ENCODE measurements around the gene SLC44A4. TPM values are rescaled to one million over a fixed set of nuclear protein-coding genes. Genes with fewer than 3 reads are reported as not detected.

Gene SLC44A4
- total RNA-seq, 1 experiment from 2014 or later: not detected

DNA sequence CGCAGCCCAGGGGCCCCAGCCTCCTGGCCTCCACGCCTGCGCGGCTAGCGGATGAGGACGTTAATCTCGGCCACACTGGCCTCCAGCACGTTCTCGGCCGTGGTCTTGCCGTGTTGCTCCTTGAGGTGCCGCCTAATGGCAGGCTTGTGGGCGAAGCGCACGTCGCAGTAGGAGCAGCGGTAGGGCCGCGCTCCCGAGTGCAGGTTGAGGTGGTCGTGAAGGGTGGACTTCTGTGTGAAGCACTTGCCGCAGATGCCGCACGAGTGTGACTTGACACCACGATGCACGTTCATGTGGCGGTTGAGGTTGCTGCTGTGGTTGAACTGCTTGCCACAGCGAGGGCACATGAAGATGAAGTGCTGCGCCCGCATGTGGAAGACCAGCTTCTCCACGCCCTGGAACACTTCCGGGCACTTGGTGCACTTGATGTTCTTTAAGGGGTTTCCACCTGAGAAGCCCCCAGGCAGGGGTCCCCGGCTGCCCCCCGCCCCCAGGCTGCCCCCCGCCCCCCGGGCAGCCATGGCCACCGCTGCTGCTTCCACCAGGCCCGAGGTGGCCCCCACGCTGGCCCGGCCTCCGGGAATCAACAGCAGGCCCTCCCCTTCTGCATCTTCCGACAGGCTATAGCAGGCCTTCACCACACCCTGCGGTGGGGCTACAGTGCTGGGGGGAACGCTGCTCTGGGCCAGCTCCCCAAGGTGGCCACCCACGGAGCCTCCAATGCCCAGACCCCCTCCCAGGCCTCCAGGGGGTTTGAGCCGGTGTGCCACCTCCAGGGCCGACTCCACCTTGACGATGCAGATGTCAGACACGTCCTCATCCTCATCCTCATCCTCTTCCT lies 21.3 kb upstream of the SLC44A4 start:
- intact Hi-C loops (cut with micrococcal nuclease; ENCODE audit: unreplicated experiment): loop anchor here (2.0 to 10.0 kb wide), 2 partner anchors 37 to 355 kb away; partner anchors contain the start of genes ATP6V1G2, DDX39B, NEU1 and NFKBIL1
- Histone ChIP-seq H3K27ac (ENCODE audit: low read depth, low read length, poor library complexity, severe bottlenecking) (peak overlapping the region; percentile 67), H3K4me3 (ENCODE audit: low read depth, low read length, poor library complexity, severe bottlenecking) (no peak overlapping the region), H3K9me3 (ENCODE audit: low read depth, low read length, poor library complexity, severe bottlenecking) (no peaks in the 10 kb centered on the region), H3K36me3 (ENCODE audit: insufficient read depth, low read length, poor library complexity, severe bottlenecking) (peaks cover 12% of the 10 kb centered on the region), H3K27me3 (replicated peaks; ENCODE audit: insufficient read depth, low read depth, low read length, poor library complexity) (no peaks in the 10 kb centered on the region), H3K4me1 (ENCODE audit: insufficient read depth, low read length, poor library complexity, severe bottlenecking) (peaks cover 28% of the 10 kb centered on the region)
- DNase-seq (ENCODE audit: low spot score): no peak
- ChIA-PET CTCF (no interaction called here), POLR2A (ENCODE audit: low non-redundant PET) (no interaction called here)
- BruUV-seq (replicated peaks): no TSS peak
- TF ChIP-seq, protein P1, sequence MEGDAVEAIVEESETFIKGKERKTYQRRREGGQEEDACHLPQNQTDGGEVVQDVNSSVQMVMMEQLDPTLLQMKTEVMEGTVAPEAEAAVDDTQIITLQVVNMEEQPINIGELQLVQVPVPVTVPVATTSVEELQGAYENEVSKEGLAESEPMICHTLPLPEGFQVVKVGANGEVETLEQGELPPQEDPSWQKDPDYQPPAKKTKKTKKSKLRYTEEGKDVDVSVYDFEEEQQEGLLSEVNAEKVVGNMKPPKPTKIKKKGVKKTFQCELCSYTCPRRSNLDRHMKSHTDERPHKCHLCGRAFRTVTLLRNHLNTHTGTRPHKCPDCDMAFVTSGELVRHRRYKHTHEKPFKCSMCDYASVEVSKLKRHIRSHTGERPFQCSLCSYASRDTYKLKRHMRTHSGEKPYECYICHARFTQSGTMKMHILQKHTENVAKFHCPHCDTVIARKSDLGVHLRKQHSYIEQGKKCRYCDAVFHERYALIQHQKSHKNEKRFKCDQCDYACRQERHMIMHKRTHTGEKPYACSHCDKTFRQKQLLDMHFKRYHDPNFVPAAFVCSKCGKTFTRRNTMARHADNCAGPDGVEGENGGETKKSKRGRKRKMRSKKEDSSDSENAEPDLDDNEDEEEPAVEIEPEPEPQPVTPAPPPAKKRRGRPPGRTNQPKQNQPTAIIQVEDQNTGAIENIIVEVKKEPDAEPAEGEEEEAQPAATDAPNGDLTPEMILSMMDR (conservative IDR thresholded peaks at IDR 0.05; ENCODE audit: low read depth, low read length): no peak
- no peak for TF ChIP-seq EZH2 (IDR thresholded peaks at IDR 0.05; ENCODE audit: borderline replicate concordance, low read depth, low read length, poor library complexity, severe bottlenecking)

DNA sequence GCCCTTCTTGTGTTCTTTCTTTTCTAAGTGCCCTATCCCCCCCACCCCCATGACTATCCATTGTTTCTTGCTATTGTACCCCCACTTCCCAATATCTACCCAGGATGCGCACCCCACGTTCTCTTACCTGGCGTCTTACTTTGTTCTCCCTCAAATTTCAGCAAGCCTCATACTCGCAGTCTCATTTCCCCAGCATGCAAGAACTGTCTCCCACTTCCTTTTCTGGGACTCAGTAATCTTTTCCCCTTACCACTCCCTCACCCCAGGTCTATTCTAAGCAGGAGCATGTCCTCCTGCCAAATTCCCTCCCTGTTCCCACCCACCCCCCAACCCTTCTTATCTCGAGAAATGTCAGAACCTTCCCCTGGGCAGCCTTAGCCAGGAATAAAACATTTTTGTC lies 20.4 kb upstream of the SLC44A4 start:
- ChIA-PET CTCF (no interaction called here), POLR2A (ENCODE audit: low non-redundant PET) (no interaction called here)
- no TSS peak for BruUV-seq (replicated peaks)
- Histone ChIP-seq H3K4me3 (ENCODE audit: low read depth, low read length, poor library complexity, severe bottlenecking) (no peak overlapping the region), H3K27ac (ENCODE audit: low read depth, low read length, poor library complexity, severe bottlenecking) (no peak overlapping the region), H3K36me3 (ENCODE audit: insufficient read depth, low read length, poor library complexity, severe bottlenecking) (peaks cover 20% of the 10 kb centered on the region), H3K27me3 (replicated peaks; ENCODE audit: insufficient read depth, low read depth, low read length, poor library complexity) (no peaks in the 10 kb centered on the region), H3K9me3 (ENCODE audit: low read depth, low read length, poor library complexity, severe bottlenecking) (no peaks in the 10 kb centered on the region), H3K4me1 (ENCODE audit: insufficient read depth, low read length, poor library complexity, severe bottlenecking) (peaks cover 28% of the 10 kb centered on the region)
- no peak for DNase-seq (ENCODE audit: low spot score)
- intact Hi-C loops (cut with micrococcal nuclease; ENCODE audit: unreplicated experiment): loop anchor here (2.0 to 10.0 kb wide), 2 partner anchors 36 to 354 kb away; partner anchors contain the start of genes ATP6V1G2, DDX39B, NEU1 and NFKBIL1
- TF ChIP-seq, protein P1 (conservative IDR thresholded peaks at IDR 0.05; ENCODE audit: low read depth, low read length): no peak
- TF ChIP-seq EZH2 (IDR thresholded peaks at IDR 0.05; ENCODE audit: borderline replicate concordance, low read depth, low read length, poor library complexity, severe bottlenecking): no peak

DNA sequence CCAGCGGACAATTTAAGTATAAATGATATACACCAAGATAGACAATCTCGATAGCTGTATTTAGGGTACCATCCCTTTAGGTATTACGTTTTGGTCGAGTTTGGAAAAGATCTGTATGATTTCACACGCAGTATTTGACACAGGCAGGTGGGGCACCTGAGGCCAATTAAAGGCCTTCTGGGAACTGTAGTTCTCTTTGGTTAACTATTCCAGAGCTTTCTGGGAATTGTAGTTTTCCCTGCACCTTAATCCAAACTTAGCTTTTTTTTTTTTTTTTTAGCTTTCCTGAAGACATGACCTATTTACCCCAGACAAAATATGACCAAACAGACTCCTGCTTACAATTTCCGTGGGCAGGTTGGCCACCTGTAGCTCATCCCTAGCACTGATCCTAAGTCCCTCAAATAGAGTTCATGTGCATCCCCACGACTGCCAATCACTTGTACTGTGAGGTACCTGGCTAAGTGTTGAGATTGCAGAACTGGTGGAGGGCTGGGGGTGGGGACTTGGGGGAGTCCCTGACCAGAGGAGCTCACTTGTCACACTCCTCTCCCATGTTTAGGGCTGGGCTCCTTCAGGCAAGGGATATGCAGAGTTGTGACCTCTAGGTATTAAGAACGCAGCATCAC lies 19.7 kb upstream of the SLC44A4 start:
- Histone ChIP-seq H3K27ac (ENCODE audit: low read depth, low read length, poor library complexity, severe bottlenecking) (peak overlapping the region; percentile 82), H3K27me3 (replicated peaks; ENCODE audit: insufficient read depth, low read depth, low read length, poor library complexity) (no peaks in the 10 kb centered on the region), H3K36me3 (ENCODE audit: insufficient read depth, low read length, poor library complexity, severe bottlenecking) (peaks cover 24% of the 10 kb centered on the region), H3K4me1 (ENCODE audit: insufficient read depth, low read length, poor library complexity, severe bottlenecking) (peaks cover 28% of the 10 kb centered on the region), H3K9me3 (ENCODE audit: low read depth, low read length, poor library complexity, severe bottlenecking) (no peaks in the 10 kb centered on the region), H3K4me3 (ENCODE audit: low read depth, low read length, poor library complexity, severe bottlenecking) (peak overlapping the region; percentile 83)
- intact Hi-C loops (cut with micrococcal nuclease; ENCODE audit: unreplicated experiment): loop anchor here (2.0 to 10.0 kb wide), 2 partner anchors 36 to 354 kb away; partner anchors contain the start of genes ATP6V1G2, DDX39B, NEU1 and NFKBIL1
- CTCF ChIA-PET: interaction anchor here (1.0 kb wide), 1 partner anchor 9 kb away, joined by 5 read pairs; no protein-coding TSS in a partner anchor
- TF ChIP-seq, protein P1 (conservative IDR thresholded peaks at IDR 0.05; ENCODE audit: low read depth, low read length): no peak
- BruUV-seq (replicated peaks): no TSS peak
- POLR2A ChIA-PET (ENCODE audit: low non-redundant PET): interaction anchor here (0.5 to 0.6 kb wide), 4 partner anchors 11 to 1385 kb away, joined by 4 to 5 read pairs (median 4); partner anchors contain the start of genes GPANK1 and NEU1
- peak; percentile 57 for DNase-seq (ENCODE audit: low spot score)

Data from A673 (cell line).